OCI-LY1 (cell line): ENCODE measurements around the gene SMIM20.

Source experiments
- H2AFZ ChIP-seq: fragments of 200-600 bp; sonication (generic), shearing (Covaris generic); 2 replicates; pipeline ENCODE4 v1.6.0; 2014; ENCODE audit warnings: antibody characterized with exemption, mild to moderate bottlenecking, low read length
- H3F3A ChIP-seq: fragments of 200-600 bp; sonication (generic), shearing (Covaris generic); 2 replicates; pipeline ENCODE4 v1.6.0; 2014; ENCODE audit warnings: mild to moderate bottlenecking, antibody characterized with exemption, low read length, moderate library complexity; ENCODE audit not compliant: insufficient read depth
- H3K27ac ChIP-seq: fragments of 200-600 bp; sonication (generic); 2 replicates; pipeline ENCODE4 v1.5.1; 2014; ENCODE audit warnings: low read length, mixed run types, mild to moderate bottlenecking, low read depth; ENCODE audit not compliant: poor library complexity, severe bottlenecking
- H3K27me3 ChIP-seq: fragments of 200-600 bp; sonication (generic); 2 replicates; pipeline ENCODE4 v1.6.0; 2014; ENCODE audit warnings: antibody characterized with exemption, mild to moderate bottlenecking, low read length, moderate library complexity; ENCODE audit not compliant: insufficient read depth
- H3K36me3 ChIP-seq: fragments of 200-600 bp; sonication (generic); 2 replicates; pipeline ENCODE4 v1.6.1; 2014; ENCODE audit warnings: mild to moderate bottlenecking, antibody characterized with exemption, low read length, moderate library complexity, mixed read lengths; ENCODE audit not compliant: insufficient read depth
- H3K4me1 ChIP-seq: fragments of 200-600 bp; sonication (generic); 2 replicates; pipeline ENCODE4 v1.5.1; 2014; ENCODE audit warnings: mild to moderate bottlenecking, low read length, moderate library complexity; ENCODE audit not compliant: insufficient read depth, severe bottlenecking
- H3K4me2 ChIP-seq: fragments of 200-600 bp; sonication (generic), shearing (Covaris generic); 2 replicates; pipeline ENCODE4 v1.6.1; 2014; ENCODE audit warnings: low read length
- H3K4me3 ChIP-seq: fragments of 200-600 bp; sonication (generic); 2 replicates; pipeline ENCODE4 v1.5.1; 2014; ENCODE audit warnings: low read length, low read depth, mild to moderate bottlenecking, mixed read lengths; ENCODE audit not compliant: poor library complexity, severe bottlenecking
- H3K79me2 ChIP-seq: fragments of 200-600 bp; shearing (Covaris generic); 2 replicates; pipeline ENCODE4 v1.6.1; 2016; ENCODE audit warnings: mixed run types, low read length, mixed read lengths; ENCODE audit not compliant: insufficient read depth
- H3K9ac ChIP-seq: fragments of 200-600 bp; sonication (generic), shearing (Covaris generic); 2 replicates; pipeline ENCODE4 v1.6.1; 2014; ENCODE audit warnings: mild to moderate bottlenecking, low read length, mixed read lengths
- H3K9me2 ChIP-seq: fragments of 200-600 bp; sonication (generic), shearing (Covaris generic); 2 replicates; pipeline ENCODE4 v1.6.1; 2014; ENCODE audit warnings: low read depth, mild to moderate bottlenecking, low read length, mixed read lengths
- H3K9me3 ChIP-seq: fragments of 200-600 bp; shearing (Covaris generic); 2 replicates; pipeline ENCODE4 v1.6.1; 2014; ENCODE audit warnings: low read length, mixed read lengths
- H4K20me1 ChIP-seq: fragments of 200-600 bp; sonication (generic), shearing (Covaris generic); 2 replicates; pipeline ENCODE4 v1.6.0; 2016; ENCODE audit warnings: mild to moderate bottlenecking, low read length; ENCODE audit not compliant: insufficient read depth
- CTCF ChIP-seq: fragments of 200-600 bp; sonication (generic), shearing (Covaris generic); IDR thresholded peaks from 2 replicates; pipeline ENCODE4 v1.5.1; 2017; ENCODE audit warnings: mild to moderate bottlenecking, antibody characterized with exemption, low read length, moderate library complexity, mixed read lengths
- EZH2 ChIP-seq: fragments of 200-600 bp; sonication (generic), shearing (Covaris generic); IDR thresholded peaks from 2 replicates; pipeline ENCODE4 v1.8.0; 2017; ENCODE audit warnings: borderline replicate concordance, mixed run types, mild to moderate bottlenecking, antibody characterized with exemption, low read length, moderate library complexity, mixed read lengths

Gene SMIM20

GRCh38 chr4:25911356-25911755 lies 2.7 kb upstream of the SMIM20 start:
- Histone ChIP-seq H3K4me2 (no peak overlapping the region), H3K27ac (peak overlapping the region; percentile 10), H3K4me1 (peaks cover 26% of the 10 kb centered on the region), H2AFZ (no peak overlapping the region), H3K27me3 (no peaks in the 10 kb centered on the region), H3K4me3 (no peak overlapping the region), H3K79me2 (no peaks in the 10 kb centered on the region; the same call in 1 of the 2 replicates), H3K9me2 (no peaks in the 10 kb centered on the region), H3K9ac (no peak overlapping the region), H4K20me1 (no peaks in the 10 kb centered on the region), H3K36me3 (no peaks in the 10 kb centered on the region), H3F3A (no peaks in the 10 kb centered on the region), H3K9me3 (no peaks in the 10 kb centered on the region)
- TF ChIP-seq EZH2: no peak
- TF ChIP-seq CTCF: no peak

GRCh38 chr4:25913056-25913850 lies 767 bp upstream of the SMIM20 start:
- Histone ChIP-seq H3K36me3 (no peaks in the 10 kb centered on the region; the same call in 1 of the 2 replicates), H3F3A (no peaks in the 10 kb centered on the region), H3K9me3 (no peaks in the 10 kb centered on the region), H3K9ac (peak overlapping the region; percentile 95), H4K20me1 (no peaks in the 10 kb centered on the region), H3K27ac (peak overlapping the region; percentile 80), H3K4me1 (peaks cover 26% of the 10 kb centered on the region), H2AFZ (no peak overlapping the region), H3K79me2 (peaks cover 6% of the 10 kb centered on the region; the same call in 1 of the 2 replicates), H3K27me3 (no peaks in the 10 kb centered on the region), H3K4me3 (peak overlapping the region; percentile 92), H3K4me2 (peak overlapping the region; percentile 86), H3K9me2 (no peaks in the 10 kb centered on the region)
- TF ChIP-seq EZH2 (no peak), CTCF (no peak)

GRCh38 chr4:25914670-25915352 lies 791 bp downstream of the SMIM20 start:
- H3F3A ChIP-seq: no peaks in the 10 kb centered on the region
- peaks cover 6% of the 10 kb centered on the region; the same call in 1 of the 2 replicates for H3K79me2 ChIP-seq
- H3K36me3 ChIP-seq: no peaks in the 10 kb centered on the region; the same call in 1 of the 2 replicates
- peak overlapping the region; percentile 92 for H3K4me3 ChIP-seq
- H2AFZ ChIP-seq: no peak overlapping the region
- H3K9me2 ChIP-seq: no peaks in the 10 kb centered on the region
- peak overlapping the region; percentile 93 for H3K4me2 ChIP-seq
- H3K9ac ChIP-seq: peak overlapping the region; percentile 95
- peak overlapping the region; percentile 90 for H3K27ac ChIP-seq
- no peaks in the 10 kb centered on the region for H4K20me1 ChIP-seq
- no peaks in the 10 kb centered on the region for H3K9me3 ChIP-seq
- H3K27me3 ChIP-seq: no peaks in the 10 kb centered on the region
- TF ChIP-seq CTCF (no peak), EZH2 (no peak)
- H3K4me1 ChIP-seq: peaks cover 35% of the 10 kb centered on the region
